Measurements from ENCODE around the gene SCCPDH. TPM values are rescaled to one million over a fixed set of nuclear protein-coding genes. Genes with fewer than 3 reads are reported as not detected.
A peak's percentile ranks its signal among the peaks of the same experiment; 100 is the strongest.

The SCCPDH gene
- total RNA-seq, result 10 to 100 TPM; 39.5 to 41.0 TPM
- 20.2 TPM for polyA plus RNA-seq

DNA sequence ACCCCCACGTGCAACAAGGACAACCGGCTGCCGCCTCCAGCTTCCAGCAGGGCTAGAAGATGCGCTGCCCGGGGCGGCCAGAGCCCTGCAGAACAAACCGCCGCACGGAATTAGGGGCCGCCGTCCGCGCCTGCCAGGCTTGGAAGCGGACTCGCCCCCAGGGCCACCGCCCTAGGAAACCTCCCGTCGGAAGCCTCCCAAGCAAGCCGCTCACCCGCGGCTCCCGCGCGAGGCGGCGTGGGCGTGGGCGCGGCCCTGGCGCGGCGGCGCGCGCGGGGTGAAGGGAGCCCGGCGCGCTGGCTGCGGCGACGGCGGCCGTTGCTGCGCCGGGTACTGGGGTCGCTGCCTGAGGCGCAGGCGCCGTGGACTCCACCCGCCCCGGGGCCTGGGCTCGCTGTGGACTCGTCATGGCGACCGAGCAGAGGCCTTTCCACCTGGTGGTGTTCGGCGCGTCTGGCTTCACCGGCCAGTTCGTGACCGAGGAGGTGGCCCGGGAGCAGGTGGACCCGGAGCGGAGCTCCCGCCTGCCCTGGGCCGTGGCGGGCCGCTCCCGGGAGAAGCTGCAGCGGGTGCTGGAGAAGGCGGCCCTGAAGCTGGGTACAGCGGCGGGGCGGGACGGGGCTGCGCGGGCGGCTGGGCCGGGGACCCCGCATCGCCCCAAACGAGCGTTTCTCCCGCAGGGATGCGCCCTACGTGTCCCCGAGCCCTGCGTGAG lies at the start of gene SCCPDH:
TSS of gene SCCPDH (plus strand) at position 394 of the 715 bp plus-strand sequence. CDS start at position 408, 14 bp downstream.
- Mint-ChIP-seq H3K36me3 (peaks cover 14 to 26% (median 25%) of the 10 kb centered on the region in 3 donors), H3K4me1 (peaks cover 9 to 20% (median 14%) of the 10 kb centered on the region in 3 donors), H3K27me3 (peaks cover 0 to 12% of the 10 kb centered on the region in 2 donors), H3K9me3 (peaks cover 2 to 22% (median 14%) of the 10 kb centered on the region in 5 donors), H3K27ac (peak within 1 kb of the TSS in 7 of 8 donors; percentile 51 to 89 (median 59)), H3K4me3 (peak within 1 kb of the TSS; percentile 90 to 93 (median 92))
- POLR2A ChIA-PET, result no interaction called here
- CTCF ChIA-PET, result interaction anchor here (0.6 kb wide), 1 partner anchor 15 kb away, joined by 4 read pairs; no protein-coding TSS in a partner anchor
- Histone ChIP-seq H3K9me3 (ENCODE audit: low read length) (no peaks in the 10 kb centered on the region), H3K4me3 (ENCODE audit: low read length) (peak within 1 kb of the TSS; percentile 63), H3K36me3 (ENCODE audit: insufficient read depth, low read length) (no peaks in the 10 kb centered on the region), H3K4me1 (ENCODE audit: insufficient read depth, low read length) (peaks cover 6% of the 10 kb centered on the region), H3K27ac (ENCODE audit: low read depth, low read length) (peak within 1 kb of the TSS; percentile 33), H3K27me3 (ENCODE audit: insufficient read depth, low read length, poor library complexity, severe bottlenecking) (no peaks in the 10 kb centered on the region)
- peak; percentile 39 to 79 (median 61) for DNase-seq

- H3K4me3 ChIP-seq (ENCODE audit: low read length), result no peak overlapping the region
- Mint-ChIP-seq H3K4me1 (no peaks in the 10 kb centered on the region), H3K9me3 (peaks cover 0 to 3% (median 0%) of the 10 kb centered on the region in 5 donors), H3K27me3 (no peaks in the 10 kb centered on the region), H3K36me3 (peaks cover 3 to 10% (median 4%) of the 10 kb centered on the region in 3 donors), H3K4me3 (no peak overlapping the region), H3K27ac (no peak overlapping the region)
- no peaks in the 10 kb centered on the region for H3K4me1 ChIP-seq (ENCODE audit: insufficient read depth, low read length)
- ChIA-PET POLR2A (no interaction called here), CTCF (no interaction called here)
- H3K27ac ChIP-seq (ENCODE audit: low read depth, low read length), result no peak overlapping the region
- no peak for DNase-seq
- H3K9me3 ChIP-seq (ENCODE audit: low read length), result no peaks in the 10 kb centered on the region
- no peaks in the 10 kb centered on the region for H3K27me3 ChIP-seq (ENCODE audit: insufficient read depth, low read length, poor library complexity, severe bottlenecking)
- H3K36me3 ChIP-seq (ENCODE audit: insufficient read depth, low read length), result no peaks in the 10 kb centered on the region
Observed at GRCh38 chr1:246677842-246678241, 46.4 kb upstream of the SCCPDH start.

GRCh38 chr1:246678816-246679793 lies 45.1 kb upstream of the SCCPDH start:
- no peak overlapping the region for H3K4me3 Mint-ChIP-seq
- H3K27ac Mint-ChIP-seq, result no peak overlapping the region
- Histone ChIP-seq H3K27me3 (ENCODE audit: insufficient read depth, low read length, poor library complexity, severe bottlenecking) (no peaks in the 10 kb centered on the region), H3K4me3 (ENCODE audit: low read length) (no peak overlapping the region), H3K36me3 (ENCODE audit: insufficient read depth, low read length) (no peaks in the 10 kb centered on the region), H3K9me3 (ENCODE audit: low read length) (no peaks in the 10 kb centered on the region), H3K4me1 (ENCODE audit: insufficient read depth, low read length) (no peaks in the 10 kb centered on the region), H3K27ac (ENCODE audit: low read depth, low read length) (no peak overlapping the region)
- ChIA-PET POLR2A (no interaction called here), CTCF (no interaction called here)
- H3K27me3 Mint-ChIP-seq, result no peaks in the 10 kb centered on the region
- peaks cover 0 to 6% (median 4%) of the 10 kb centered on the region in 3 donors for H3K36me3 Mint-ChIP-seq
- H3K4me1 Mint-ChIP-seq, result no peaks in the 10 kb centered on the region
- no peak for DNase-seq
- H3K9me3 Mint-ChIP-seq, result peaks cover 0 to 3% (median 0%) of the 10 kb centered on the region in 5 donors

DNA sequence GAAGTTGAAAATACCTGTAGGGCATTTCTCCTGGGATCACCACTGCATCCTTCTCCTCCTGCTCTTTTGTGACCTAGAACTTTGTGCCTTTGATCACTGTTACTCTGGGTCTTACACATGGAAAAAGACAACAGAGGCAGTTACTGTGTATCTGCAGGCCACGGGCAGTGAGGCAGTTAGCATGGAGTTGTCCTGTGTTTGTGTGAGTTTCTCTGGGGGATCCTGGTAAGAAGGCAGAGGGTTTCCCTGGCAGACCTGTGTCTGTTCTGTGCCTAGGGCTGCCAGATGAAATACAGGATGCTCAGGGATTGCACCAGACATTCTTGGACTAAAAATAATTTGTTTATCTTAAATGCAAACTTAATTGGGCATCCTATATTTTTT lies 44.4 kb upstream of the SCCPDH start:
- H3K4me3 Mint-ChIP-seq, result no peak overlapping the region
- no peak overlapping the region for H3K27ac Mint-ChIP-seq
- Histone ChIP-seq H3K36me3 (ENCODE audit: insufficient read depth, low read length) (no peaks in the 10 kb centered on the region), H3K4me1 (ENCODE audit: insufficient read depth, low read length) (no peaks in the 10 kb centered on the region), H3K9me3 (ENCODE audit: low read length) (no peaks in the 10 kb centered on the region), H3K27me3 (ENCODE audit: insufficient read depth, low read length, poor library complexity, severe bottlenecking) (no peaks in the 10 kb centered on the region), H3K27ac (ENCODE audit: low read depth, low read length) (no peak overlapping the region), H3K4me3 (ENCODE audit: low read length) (no peak overlapping the region)
- CTCF ChIA-PET, result no interaction called here
- peaks cover 0 to 3% (median 0%) of the 10 kb centered on the region in 5 donors for H3K9me3 Mint-ChIP-seq
- H3K4me1 Mint-ChIP-seq, result no peaks in the 10 kb centered on the region
- peaks cover 0 to 6% (median 4%) of the 10 kb centered on the region in 3 donors for H3K36me3 Mint-ChIP-seq
- POLR2A ChIA-PET, result no interaction called here
- no peaks in the 10 kb centered on the region for H3K27me3 Mint-ChIP-seq
- no peak for DNase-seq

- H3K27me3 ChIP-seq (ENCODE audit: insufficient read depth, low read length, poor library complexity, severe bottlenecking), result no peaks in the 10 kb centered on the region
- H3K27ac Mint-ChIP-seq, result no peak overlapping the region
- H3K36me3 Mint-ChIP-seq, result peaks cover 0 to 4% (median 2%) of the 10 kb centered on the region in 3 donors
- H3K27ac ChIP-seq (ENCODE audit: low read depth, low read length), result no peak overlapping the region
- POLR2A ChIA-PET, result no interaction called here
- H3K36me3 ChIP-seq (ENCODE audit: insufficient read depth, low read length), result no peaks in the 10 kb centered on the region
- H3K9me3 ChIP-seq (ENCODE audit: low read length), result no peaks in the 10 kb centered on the region
- H3K4me1 ChIP-seq (ENCODE audit: insufficient read depth, low read length), result no peaks in the 10 kb centered on the region
- peaks cover 0 to 2% (median 0%) of the 10 kb centered on the region in 5 donors for H3K9me3 Mint-ChIP-seq
- no peak for DNase-seq
- H3K4me3 Mint-ChIP-seq, result no peak overlapping the region
- CTCF ChIA-PET, result no interaction called here
- no peaks in the 10 kb centered on the region for H3K27me3 Mint-ChIP-seq
- no peaks in the 10 kb centered on the region for H3K4me1 Mint-ChIP-seq
- no peak overlapping the region for H3K4me3 ChIP-seq (ENCODE audit: low read length)
Observed at GRCh38 chr1:246680190-246680589, 44.0 kb upstream of the SCCPDH start.

DNA sequence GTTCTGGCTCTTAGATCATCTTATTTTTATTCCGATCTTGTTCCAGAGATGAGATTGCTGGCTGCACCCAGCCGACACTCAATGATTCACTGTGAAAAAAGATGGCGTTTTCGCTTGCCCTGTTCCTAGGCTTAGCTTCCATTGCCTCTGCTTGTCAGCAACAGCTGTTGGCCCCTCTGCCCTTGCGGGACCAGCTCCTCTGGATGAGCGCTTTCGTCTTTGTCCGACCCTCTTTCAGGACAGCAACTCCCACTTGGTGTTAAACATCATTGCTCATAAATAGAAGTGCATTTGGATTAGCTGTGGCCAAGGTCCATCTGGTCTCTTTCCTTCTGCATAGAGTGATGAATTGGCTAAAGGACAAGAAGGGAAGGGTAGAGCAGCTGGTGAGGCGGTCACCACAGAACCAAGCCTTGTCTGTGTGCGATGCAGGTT lies 43.5 kb upstream of the SCCPDH start:
- no peaks in the 10 kb centered on the region for H3K36me3 ChIP-seq (ENCODE audit: insufficient read depth, low read length)
- ChIA-PET CTCF (interaction anchor here (1.4 kb wide), 1 partner anchor 12 kb away, joined by 4 read pairs; no protein-coding TSS in a partner anchor), POLR2A (no interaction called here)
- no peaks in the 10 kb centered on the region for H3K9me3 ChIP-seq (ENCODE audit: low read length)
- H3K27me3 ChIP-seq (ENCODE audit: insufficient read depth, low read length, poor library complexity, severe bottlenecking), result no peaks in the 10 kb centered on the region
- Mint-ChIP-seq H3K4me3 (no peak overlapping the region), H3K27ac (no peak overlapping the region), H3K4me1 (no peaks in the 10 kb centered on the region), H3K27me3 (no peaks in the 10 kb centered on the region), H3K9me3 (no peaks in the 10 kb centered on the region), H3K36me3 (peaks cover 0 to 4% (median 0%) of the 10 kb centered on the region in 3 donors)
- no peak overlapping the region for H3K4me3 ChIP-seq (ENCODE audit: low read length)
- no peak for DNase-seq
- H3K4me1 ChIP-seq (ENCODE audit: insufficient read depth, low read length), result no peaks in the 10 kb centered on the region
- H3K27ac ChIP-seq (ENCODE audit: low read depth, low read length), result no peak overlapping the region

DNA sequence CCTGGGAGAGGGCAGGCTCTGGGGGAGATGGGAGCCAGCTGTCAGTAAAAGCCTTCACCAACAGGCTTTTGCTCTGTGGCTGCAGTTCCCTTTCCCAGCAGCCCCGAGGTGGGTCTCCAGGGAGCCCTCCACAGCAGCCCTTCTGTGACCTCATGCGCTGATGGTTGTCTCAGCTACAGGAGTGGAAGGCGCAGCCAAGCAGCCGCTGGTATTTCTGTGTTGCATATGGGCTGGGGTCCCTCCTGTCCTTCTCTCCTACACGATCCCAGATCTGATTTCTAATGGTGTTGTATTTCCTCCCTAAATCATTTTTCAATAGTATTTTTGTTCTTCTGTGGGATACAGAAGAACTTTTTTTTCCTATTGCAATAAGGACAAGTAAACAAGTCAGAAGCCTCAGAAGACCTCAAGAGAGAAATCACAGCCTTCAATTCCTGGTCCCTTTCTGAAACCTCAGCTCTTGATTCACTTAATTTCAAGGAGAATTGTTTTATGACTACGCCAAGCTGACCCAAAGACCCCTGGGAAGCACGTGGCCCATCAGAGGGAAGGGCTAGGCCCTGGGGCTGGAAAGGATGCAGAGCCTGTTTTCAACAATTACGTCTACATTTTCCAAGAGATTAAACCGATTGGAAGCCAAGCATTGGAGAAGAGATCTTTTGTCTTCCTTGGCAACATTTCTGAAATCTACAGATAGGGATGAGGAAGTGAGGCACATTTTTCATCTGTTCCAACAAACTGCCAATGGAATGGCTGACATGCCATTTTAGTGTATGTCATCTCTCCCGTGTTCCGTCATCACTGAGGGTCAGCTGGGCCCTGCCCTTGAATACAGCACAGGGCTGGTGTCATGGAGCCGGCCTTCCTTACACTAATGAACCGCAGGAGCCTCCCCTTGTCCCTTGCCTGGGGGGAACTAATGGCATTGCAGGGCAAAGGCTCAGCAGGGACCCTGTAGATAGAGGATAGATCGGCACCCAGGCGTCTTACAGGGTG lies 42.0 kb upstream of the SCCPDH start:
- no peaks in the 10 kb centered on the region for H3K4me1 ChIP-seq (ENCODE audit: insufficient read depth, low read length)
- Mint-ChIP-seq H3K27ac (peak overlapping the region in 1 of 8 donors; percentile 34), H3K36me3 (peaks cover 0 to 4% (median 0%) of the 10 kb centered on the region in 3 donors), H3K4me1 (no peaks in the 10 kb centered on the region), H3K27me3 (peaks cover 0 to 3% of the 10 kb centered on the region in 2 donors), H3K4me3 (no peak overlapping the region), H3K9me3 (no peaks in the 10 kb centered on the region)
- H3K36me3 ChIP-seq (ENCODE audit: insufficient read depth, low read length), result no peaks in the 10 kb centered on the region
- ChIA-PET CTCF (interaction anchor here (1.4 to 1.6 kb wide), 2 partner anchors 10 to 14 kb away, joined by 4 read pairs; no protein-coding TSS in a partner anchor), POLR2A (no interaction called here)
- no peaks in the 10 kb centered on the region for H3K27me3 ChIP-seq (ENCODE audit: insufficient read depth, low read length, poor library complexity, severe bottlenecking)
- H3K27ac ChIP-seq (ENCODE audit: low read depth, low read length), result no peak overlapping the region
- DNase-seq, result no peak
- no peak overlapping the region for H3K4me3 ChIP-seq (ENCODE audit: low read length)
- no peaks in the 10 kb centered on the region for H3K9me3 ChIP-seq (ENCODE audit: low read length)

All from CD8-positive, alpha-beta memory T cell (primary cell).